ENCODE data around the gene PMEPA1. TPM values are rescaled to one million over a fixed set of nuclear protein-coding genes. Genes with fewer than 3 reads are reported as not detected.

PMEPA1 gene
- total RNA-seq, 2 experiments from 2014 or later, result 0.37 TPM; not detected in 1

DNA sequence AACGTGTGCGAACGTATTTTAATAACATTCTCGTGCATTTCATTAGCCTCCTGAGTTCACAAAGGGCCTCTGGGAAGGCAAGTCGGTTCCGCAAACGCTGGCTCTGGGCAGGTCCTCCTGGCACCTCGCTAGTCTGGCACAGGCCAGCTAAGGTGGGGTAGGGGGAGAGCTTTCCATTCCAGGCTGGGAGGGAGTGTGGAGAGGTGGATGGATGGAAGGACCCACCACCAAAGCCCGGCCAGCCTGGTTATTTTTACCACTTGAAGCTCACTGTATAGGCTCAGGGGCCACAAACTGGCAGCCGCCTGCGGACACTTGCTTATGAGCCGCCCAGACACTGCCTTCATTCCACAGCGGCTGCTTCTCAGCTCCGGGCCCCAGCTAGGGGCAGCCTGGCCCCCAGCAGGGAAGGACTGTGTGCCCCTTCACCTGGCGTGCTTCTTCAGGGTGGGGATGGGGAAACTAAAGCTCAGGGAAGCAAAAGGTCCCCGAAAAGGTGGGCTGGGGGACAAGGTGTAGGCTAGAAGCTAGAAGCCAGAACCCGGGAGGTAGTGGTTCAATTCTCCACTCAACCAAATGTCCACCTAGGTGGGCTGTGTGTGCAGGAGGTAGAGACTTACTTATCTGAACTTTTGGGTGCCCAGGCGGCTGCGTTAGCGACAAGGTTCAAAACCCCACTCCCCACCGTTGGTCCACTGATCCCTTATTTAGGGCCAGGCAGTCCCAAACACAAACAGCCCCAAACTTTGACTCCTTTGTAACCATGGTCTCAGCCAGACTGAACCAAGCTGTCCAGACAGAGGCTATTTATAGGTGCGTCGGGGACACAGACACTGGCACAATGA, 1.7 kb downstream of the PMEPA1 start:
- POLR2A ChIA-PET, result no interaction called here
- H3K36me3 Mint-ChIP-seq (ENCODE audit: low read depth), result peaks cover 5% of the 10 kb centered on the region
- no peaks in the 10 kb centered on the region for H3K9me3 Mint-ChIP-seq (ENCODE audit: insufficient read depth)
- ATAC-seq, result no peak
- H3K27ac Mint-ChIP-seq, result peak overlapping the region; percentile 37
- DNase-seq, result no peak
- peaks cover 17% of the 10 kb centered on the region for H3K4me1 Mint-ChIP-seq (ENCODE audit: low read depth)
- peak overlapping the region; percentile 68 for H3K4me3 Mint-ChIP-seq
- CTCF ChIA-PET, result interaction anchor here (1.6 kb wide), 1 partner anchor 85 kb away, joined by 5 read pairs; no protein-coding TSS in a partner anchor
- peaks cover 27% of the 10 kb centered on the region for H3K27me3 Mint-ChIP-seq (ENCODE audit: low read depth)

DNA sequence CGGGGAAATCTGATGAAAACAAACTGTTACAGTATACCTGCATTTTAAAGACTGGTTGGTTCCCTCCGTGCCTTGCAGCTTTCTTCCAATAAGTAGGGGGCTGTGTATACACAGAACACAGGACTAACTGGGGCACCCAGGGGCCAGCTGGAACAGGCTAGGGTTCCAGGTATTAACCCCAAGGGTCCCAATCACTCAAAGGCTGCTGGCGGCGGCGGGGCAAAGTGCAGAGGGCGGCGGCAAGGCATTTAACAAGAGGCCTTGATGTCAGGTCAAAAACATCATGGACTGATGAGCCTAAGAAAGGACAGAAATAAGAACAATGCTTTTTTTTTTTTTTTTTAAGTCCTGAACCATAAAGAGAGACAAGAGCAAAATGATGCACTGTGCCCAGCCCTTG, 2.5 kb downstream of the PMEPA1 start:
- H3K36me3 Mint-ChIP-seq (ENCODE audit: low read depth), result peaks cover 5% of the 10 kb centered on the region
- peaks cover 27% of the 10 kb centered on the region for H3K27me3 Mint-ChIP-seq (ENCODE audit: low read depth)
- ChIA-PET CTCF (interaction anchor here (1.6 kb wide), 1 partner anchor 84 kb away, joined by 5 read pairs; no protein-coding TSS in a partner anchor), POLR2A (no interaction called here)
- H3K27ac Mint-ChIP-seq, result no peak overlapping the region
- DNase-seq (no peak), ATAC-seq (no peak)
- peaks cover 17% of the 10 kb centered on the region for H3K4me1 Mint-ChIP-seq (ENCODE audit: low read depth)
- H3K4me3 Mint-ChIP-seq, result no peak overlapping the region
- no peaks in the 10 kb centered on the region for H3K9me3 Mint-ChIP-seq (ENCODE audit: insufficient read depth)

DNA sequence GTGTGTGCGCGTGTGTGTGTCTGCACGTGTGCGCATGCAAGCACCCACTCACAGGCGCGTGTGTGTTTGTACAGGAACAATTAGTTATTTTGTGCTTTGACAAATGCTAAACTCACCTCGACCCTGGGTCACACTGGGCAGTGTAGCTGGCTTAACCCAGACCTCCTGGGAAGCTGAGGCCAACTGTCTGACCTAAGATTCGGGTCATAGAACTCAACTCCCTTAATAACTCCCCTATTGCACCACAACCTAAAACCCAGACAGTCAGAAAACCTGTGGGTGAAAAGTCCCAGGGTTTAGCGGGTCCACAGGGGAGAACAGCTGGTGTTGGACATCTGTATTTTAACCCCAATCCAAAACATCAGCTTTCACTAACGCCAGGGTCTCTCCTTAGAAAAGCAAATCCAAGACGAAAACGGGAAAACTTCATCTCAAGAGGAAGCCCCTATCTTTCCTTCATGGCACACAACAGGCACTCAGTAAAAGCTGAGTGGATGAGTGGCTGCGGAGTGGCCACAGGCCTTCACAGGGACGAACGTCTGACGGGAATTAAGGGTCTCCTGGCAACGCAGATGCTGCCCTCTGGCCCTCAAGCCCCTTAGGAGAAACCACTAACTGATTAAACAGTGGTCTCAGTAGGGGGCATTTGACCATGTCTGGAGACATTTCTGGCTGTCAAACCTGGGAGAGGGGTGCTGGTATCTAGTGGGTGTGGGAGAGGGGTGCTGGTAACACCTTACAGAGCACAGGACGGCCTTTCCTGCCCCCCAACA, 4.5 kb downstream of the PMEPA1 start:
- H3K9me3 Mint-ChIP-seq (ENCODE audit: insufficient read depth), result no peaks in the 10 kb centered on the region
- peaks cover 5% of the 10 kb centered on the region for H3K36me3 Mint-ChIP-seq (ENCODE audit: low read depth)
- H3K27me3 Mint-ChIP-seq (ENCODE audit: low read depth), result peaks cover 19% of the 10 kb centered on the region
- ATAC-seq, result no peak
- H3K4me1 Mint-ChIP-seq (ENCODE audit: low read depth), result peaks cover 11% of the 10 kb centered on the region
- no peak overlapping the region for H3K27ac Mint-ChIP-seq
- no peak overlapping the region for H3K4me3 Mint-ChIP-seq
- POLR2A ChIA-PET, result no interaction called here
- no peak for DNase-seq
- CTCF ChIA-PET, result no interaction called here

- H3K36me3 Mint-ChIP-seq (ENCODE audit: low read depth), result peaks cover 5% of the 10 kb centered on the region
- POLR2A ChIA-PET, result no interaction called here
Observed at GRCh38 chr20:57704245-57704644, 5.6 kb downstream of the PMEPA1 start.

DNA sequence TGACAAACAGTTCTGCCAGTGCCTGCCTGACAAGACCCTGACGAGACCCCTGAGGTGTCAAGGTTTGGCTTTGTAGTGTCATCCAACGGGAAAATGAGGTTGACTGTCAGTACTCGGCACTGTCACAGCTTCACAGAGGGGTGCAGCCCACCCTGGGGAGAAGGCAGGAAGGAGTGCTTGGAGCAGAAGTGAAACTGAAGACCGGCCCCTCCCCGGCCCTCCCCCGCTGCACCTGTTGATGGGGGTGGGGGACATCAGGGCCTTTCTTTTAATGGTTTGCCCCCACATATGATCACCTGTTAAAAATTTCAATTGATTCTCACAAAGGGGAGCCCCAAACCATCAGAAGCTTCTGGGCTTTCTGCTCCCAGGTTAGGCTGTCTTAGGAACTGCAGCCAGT, 6.8 kb downstream of the PMEPA1 start:
- ATAC-seq (no peak), DNase-seq (no peak)
- H3K9me3 Mint-ChIP-seq (ENCODE audit: insufficient read depth), result no peaks in the 10 kb centered on the region
- H3K36me3 Mint-ChIP-seq (ENCODE audit: low read depth), result no peaks in the 10 kb centered on the region
- peaks cover 9% of the 10 kb centered on the region for H3K27me3 Mint-ChIP-seq (ENCODE audit: low read depth)
- no peak overlapping the region for H3K27ac Mint-ChIP-seq
- no peak overlapping the region for H3K4me3 Mint-ChIP-seq
- POLR2A ChIA-PET, result no interaction called here
- CTCF ChIA-PET, result no interaction called here
- H3K4me1 Mint-ChIP-seq (ENCODE audit: low read depth), result peaks cover 15% of the 10 kb centered on the region

More at GRCh38 chr20:57704245-57704644, 5.6 kb downstream of the PMEPA1 start:
- H3K27me3 Mint-ChIP-seq (ENCODE audit: low read depth), result peaks cover 19% of the 10 kb centered on the region
- DNase-seq (no peak), ATAC-seq (no peak)
- H3K4me3 Mint-ChIP-seq, result no peak overlapping the region
- H3K27ac Mint-ChIP-seq, result no peak overlapping the region
- peaks cover 10% of the 10 kb centered on the region for H3K4me1 Mint-ChIP-seq (ENCODE audit: low read depth)
- CTCF ChIA-PET, result no interaction called here
- no peaks in the 10 kb centered on the region for H3K9me3 Mint-ChIP-seq (ENCODE audit: insufficient read depth)

DNA sequence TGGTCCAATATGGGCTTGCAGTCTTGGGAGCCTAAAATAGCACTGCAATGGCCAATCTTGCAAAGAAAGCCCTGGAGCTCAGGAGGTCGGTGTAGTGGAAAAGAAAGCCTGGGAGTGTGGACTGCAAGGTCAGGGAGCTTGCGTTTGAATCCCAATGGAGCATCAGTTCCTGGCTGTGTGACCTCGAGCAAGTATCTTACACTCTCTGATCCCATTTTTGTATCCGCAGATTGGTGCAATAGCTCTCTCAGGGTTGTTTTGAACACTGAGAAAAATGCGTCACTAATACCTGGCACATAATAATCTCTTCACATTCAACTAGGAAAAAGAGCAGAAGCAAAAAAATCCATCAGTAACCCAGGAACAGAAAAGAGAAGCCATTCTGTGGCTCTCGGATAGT, 7.3 kb downstream of the PMEPA1 start:
- no peak overlapping the region for H3K27ac Mint-ChIP-seq
- POLR2A ChIA-PET, result no interaction called here
- DNase-seq, result no peak

DNA sequence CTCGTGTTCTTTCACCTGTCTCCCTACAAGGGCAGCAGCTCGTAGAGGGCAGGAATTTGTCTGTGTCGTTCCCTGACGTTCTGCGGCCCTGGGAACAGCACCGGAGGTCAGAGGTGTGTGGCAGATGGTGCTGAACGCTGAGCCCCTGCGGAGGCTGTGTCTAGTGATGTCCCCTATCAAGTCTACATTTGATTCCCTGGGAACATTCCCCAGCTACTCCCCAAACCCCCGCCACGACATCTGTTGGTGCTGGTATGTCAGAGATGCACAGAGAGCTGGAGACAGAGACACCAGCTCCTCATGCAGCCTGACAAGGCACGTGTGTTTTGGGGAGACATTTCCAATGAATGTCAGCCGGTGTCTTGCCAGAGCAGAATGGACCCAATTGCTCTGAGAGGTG, 7.7 kb downstream of the PMEPA1 start:
- Mint-ChIP-seq H3K36me3 (ENCODE audit: low read depth) (no peaks in the 10 kb centered on the region), H3K27ac (no peak overlapping the region), H3K4me1 (ENCODE audit: low read depth) (peaks cover 18% of the 10 kb centered on the region), H3K4me3 (no peak overlapping the region), H3K9me3 (ENCODE audit: insufficient read depth) (no peaks in the 10 kb centered on the region), H3K27me3 (ENCODE audit: low read depth) (peaks cover 3% of the 10 kb centered on the region)
- no peak for ATAC-seq
- no peak for DNase-seq
- ChIA-PET CTCF (interaction anchor here (0.6 to 1.4 kb wide), 3 partner anchors 44 to 79 kb away, joined by 3 read pairs; no protein-coding TSS in a partner anchor), POLR2A (no interaction called here)

More for the DNA sequence above, 7.3 kb downstream of the PMEPA1 start:
- peaks cover 7% of the 10 kb centered on the region for H3K27me3 Mint-ChIP-seq (ENCODE audit: low read depth)
- no peaks in the 10 kb centered on the region for H3K36me3 Mint-ChIP-seq (ENCODE audit: low read depth)
- no peak for ATAC-seq
- no peak overlapping the region for H3K4me3 Mint-ChIP-seq
- H3K9me3 Mint-ChIP-seq (ENCODE audit: insufficient read depth), result no peaks in the 10 kb centered on the region
- H3K4me1 Mint-ChIP-seq (ENCODE audit: low read depth), result peaks cover 20% of the 10 kb centered on the region
- CTCF ChIA-PET, result interaction anchor here (0.6 to 1.4 kb wide), 2 partner anchors 43 to 50 kb away, joined by 3 read pairs; no protein-coding TSS in a partner anchor

DNA sequence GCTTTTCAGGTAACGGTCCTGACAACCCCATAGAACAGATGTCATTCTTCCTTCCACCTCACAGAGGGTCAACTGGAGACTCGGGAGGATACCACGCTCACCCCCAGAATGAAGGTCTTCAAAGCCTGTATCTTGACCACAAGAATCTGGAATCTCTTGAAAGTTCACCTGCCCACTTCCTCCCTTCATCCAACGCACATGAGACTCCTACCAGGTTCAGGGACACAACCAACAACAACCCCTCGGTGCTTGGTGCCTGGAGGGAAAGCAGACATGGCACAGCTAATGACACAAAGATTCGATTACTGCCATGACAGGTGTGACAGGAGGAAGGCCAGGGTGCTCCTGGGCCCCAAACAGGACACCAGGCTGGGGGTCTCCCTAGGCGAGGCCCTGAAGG, 8.2 kb downstream of the PMEPA1 start:
- no peaks in the 10 kb centered on the region for H3K36me3 Mint-ChIP-seq (ENCODE audit: low read depth)
- no peaks in the 10 kb centered on the region for H3K9me3 Mint-ChIP-seq (ENCODE audit: insufficient read depth)
- ATAC-seq, result no peak
- POLR2A ChIA-PET, result no interaction called here
- no peak for DNase-seq
- H3K4me1 Mint-ChIP-seq (ENCODE audit: low read depth), result peaks cover 15% of the 10 kb centered on the region
- no peak overlapping the region for H3K27ac Mint-ChIP-seq
- CTCF ChIA-PET, result interaction anchor here (0.6 to 1.4 kb wide), 4 partner anchors 44 to 81 kb away, joined by 3 read pairs; no protein-coding TSS in a partner anchor
- no peak overlapping the region for H3K4me3 Mint-ChIP-seq
- H3K27me3 Mint-ChIP-seq (ENCODE audit: low read depth), result no peaks in the 10 kb centered on the region

DNA sequence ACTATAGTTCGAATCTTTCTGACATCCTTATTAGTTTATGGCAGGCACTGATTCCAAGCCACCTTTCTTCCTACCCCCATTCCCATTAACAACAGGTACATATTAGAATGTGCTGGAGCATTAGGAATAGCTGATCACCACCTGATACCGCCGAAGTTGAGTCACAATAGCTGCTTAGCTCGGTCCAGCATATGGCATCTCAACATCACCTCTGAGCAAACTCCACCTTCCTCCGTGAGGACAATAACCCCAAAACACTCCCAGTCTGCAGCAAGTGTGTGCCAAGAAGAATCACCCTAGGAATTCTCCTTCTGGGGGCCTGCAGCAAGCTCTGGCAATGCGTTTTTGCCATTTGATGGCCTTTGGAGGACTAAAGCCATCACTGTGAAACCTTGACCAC, 8.7 kb downstream of the PMEPA1 start:
- ATAC-seq (no peak), DNase-seq (no peak)
- Mint-ChIP-seq H3K36me3 (ENCODE audit: low read depth) (no peaks in the 10 kb centered on the region), H3K27me3 (ENCODE audit: low read depth) (no peaks in the 10 kb centered on the region), H3K4me3 (no peak overlapping the region), H3K27ac (no peak overlapping the region), H3K9me3 (ENCODE audit: insufficient read depth) (no peaks in the 10 kb centered on the region), H3K4me1 (ENCODE audit: low read depth) (peaks cover 15% of the 10 kb centered on the region)
- POLR2A ChIA-PET, result no interaction called here
- CTCF ChIA-PET, result interaction anchor here (0.6 to 1.4 kb wide), 3 partner anchors 48 to 80 kb away, joined by 3 read pairs; no protein-coding TSS in a partner anchor

DNA sequence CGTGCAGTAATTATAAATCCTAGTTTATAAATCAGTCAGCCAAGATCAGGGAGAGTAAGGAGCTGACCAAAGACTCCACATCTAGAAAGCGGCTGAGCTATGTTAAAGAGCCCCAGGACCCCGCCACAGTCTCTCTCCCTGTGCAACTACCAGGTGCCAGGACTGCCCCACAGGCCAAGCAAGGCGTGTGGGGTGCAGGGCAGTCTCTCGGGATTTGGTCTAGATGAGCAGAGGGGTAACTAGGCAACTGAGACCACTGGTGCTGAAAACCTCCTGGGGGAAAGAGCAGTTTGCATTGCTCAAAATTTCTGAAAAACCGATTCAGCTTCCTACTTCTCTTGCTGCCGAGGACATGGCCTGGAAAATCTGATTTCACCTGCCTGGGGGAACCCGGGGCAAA, 10.4 kb downstream of the PMEPA1 start:
- ATAC-seq (no peak), DNase-seq (no peak)
- H3K27me3 Mint-ChIP-seq (ENCODE audit: low read depth), result no peaks in the 10 kb centered on the region
- no peaks in the 10 kb centered on the region for H3K36me3 Mint-ChIP-seq (ENCODE audit: low read depth)
- H3K4me1 Mint-ChIP-seq (ENCODE audit: low read depth), result peaks cover 15% of the 10 kb centered on the region
- no peak overlapping the region for H3K27ac Mint-ChIP-seq
- H3K4me3 Mint-ChIP-seq, result no peak overlapping the region
- no peaks in the 10 kb centered on the region for H3K9me3 Mint-ChIP-seq (ENCODE audit: insufficient read depth)
- CTCF ChIA-PET, result interaction anchor here (1.7 kb wide), 1 partner anchor 11 kb away, joined by 7 read pairs; the partner anchor contains the start of gene PMEPA1
- POLR2A ChIA-PET, result no interaction called here

DNA sequence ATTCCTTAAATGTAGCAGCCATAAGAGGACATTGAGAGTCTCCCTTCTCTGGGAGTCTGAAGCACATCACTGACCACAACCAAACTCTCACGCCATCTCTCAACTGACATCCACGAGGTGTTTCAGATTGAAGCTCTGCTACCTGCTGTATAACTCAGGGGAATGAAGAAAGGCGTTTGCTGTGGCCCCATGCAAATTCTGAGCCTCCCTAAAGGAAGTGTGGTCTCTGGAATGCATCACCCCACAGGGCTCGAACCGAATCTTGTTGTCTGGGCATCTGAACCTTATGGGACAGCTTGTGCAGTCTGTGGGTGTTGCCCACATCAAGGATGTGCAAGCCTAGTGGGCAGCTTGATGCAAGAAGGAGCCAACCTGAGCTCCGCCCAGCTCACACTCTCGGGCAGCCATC, 10.9 kb downstream of the PMEPA1 start:
- ATAC-seq (no peak), DNase-seq (no peak)
- peaks cover 15% of the 10 kb centered on the region for H3K4me1 Mint-ChIP-seq (ENCODE audit: low read depth)
- no peaks in the 10 kb centered on the region for H3K27me3 Mint-ChIP-seq (ENCODE audit: low read depth)
- ChIA-PET CTCF (interaction anchor here (1.7 kb wide), 1 partner anchor 11 kb away, joined by 7 read pairs; the partner anchor contains the start of gene PMEPA1), POLR2A (no interaction called here)
- H3K36me3 Mint-ChIP-seq (ENCODE audit: low read depth), result no peaks in the 10 kb centered on the region
- H3K27ac Mint-ChIP-seq, result no peak overlapping the region
- H3K4me3 Mint-ChIP-seq, result no peak overlapping the region
- no peaks in the 10 kb centered on the region for H3K9me3 Mint-ChIP-seq (ENCODE audit: insufficient read depth)
